KMS-11 (cell line): ENCODE data around the gene NUP214.

Experiments
- H2AFZ ChIP-seq: fragments of 200-600 bp; sonication (generic); 2 replicates; pipeline ENCODE4 v1.6.1; 2016; ENCODE audit warnings: antibody characterized with exemption, mixed run types, low read depth
- H3K27ac ChIP-seq: fragments of 200-600 bp; sonication (generic); 2 replicates; pipeline ENCODE4 v1.6.1; 2016; ENCODE audit warnings: mild to moderate bottlenecking, mixed run types
- H3K27me3 ChIP-seq: fragments of 200-600 bp; sonication (generic); 2 replicates; pipeline ENCODE4 v1.6.1; 2017; ENCODE audit warnings: mild to moderate bottlenecking, low read depth, mixed run types, moderate library complexity; ENCODE audit not compliant: insufficient read depth
- H3K36me3 ChIP-seq: fragments of 200-600 bp; sonication (generic); 2 replicates; pipeline ENCODE4 v1.6.1; 2017; ENCODE audit warnings: mild to moderate bottlenecking, mixed run types; ENCODE audit not compliant: insufficient read depth
- H3K4me1 ChIP-seq: fragments of 200-600 bp; sonication (generic); 2 replicates; pipeline ENCODE4 v1.6.1; 2016; ENCODE audit warnings: mild to moderate bottlenecking, low read depth, mixed run types; ENCODE audit not compliant: poor library complexity, severe bottlenecking
- H3K4me2 ChIP-seq: fragments of 200-600 bp; sonication (generic); 2 replicates; pipeline ENCODE4 v1.7.0; 2016; ENCODE audit warnings: mild to moderate bottlenecking, mixed run types
- H3K4me3 ChIP-seq: fragments of 200-600 bp; sonication (generic); IDR thresholded peaks from 2 replicates; pipeline ENCODE4 v1.6.1; 2017; ENCODE audit warnings: low read depth, low read length, mixed read lengths; ENCODE audit not compliant: insufficient read depth
- H3K79me2 ChIP-seq: fragments of 200-600 bp; sonication (generic); 2 replicates; pipeline ENCODE4 v1.6.1; 2016; ENCODE audit warnings: low read depth, mixed run types; ENCODE audit not compliant: insufficient read depth
- H3K9ac ChIP-seq: fragments of 200-600 bp; sonication (generic); 2 replicates; pipeline ENCODE4 v1.6.1; 2016; ENCODE audit warnings: mild to moderate bottlenecking, mixed run types
- H4K20me1 ChIP-seq: fragments of 200-600 bp; sonication (generic); 2 replicates; pipeline ENCODE4 v1.6.1; 2016; ENCODE audit warnings: mild to moderate bottlenecking, mixed run types; ENCODE audit not compliant: insufficient read depth
- TF ChIP-seq, protein P1 (sequence below): fragments of 200-600 bp; sonication (generic); conservative IDR thresholded peaks from 2 replicates; pipeline ENCODE4 v1.6.1; 2017; ENCODE audit warnings: low read depth, mild to moderate bottlenecking, antibody characterized with exemption, low read length, moderate library complexity, mixed read lengths

NUP214 gene

DNA sequence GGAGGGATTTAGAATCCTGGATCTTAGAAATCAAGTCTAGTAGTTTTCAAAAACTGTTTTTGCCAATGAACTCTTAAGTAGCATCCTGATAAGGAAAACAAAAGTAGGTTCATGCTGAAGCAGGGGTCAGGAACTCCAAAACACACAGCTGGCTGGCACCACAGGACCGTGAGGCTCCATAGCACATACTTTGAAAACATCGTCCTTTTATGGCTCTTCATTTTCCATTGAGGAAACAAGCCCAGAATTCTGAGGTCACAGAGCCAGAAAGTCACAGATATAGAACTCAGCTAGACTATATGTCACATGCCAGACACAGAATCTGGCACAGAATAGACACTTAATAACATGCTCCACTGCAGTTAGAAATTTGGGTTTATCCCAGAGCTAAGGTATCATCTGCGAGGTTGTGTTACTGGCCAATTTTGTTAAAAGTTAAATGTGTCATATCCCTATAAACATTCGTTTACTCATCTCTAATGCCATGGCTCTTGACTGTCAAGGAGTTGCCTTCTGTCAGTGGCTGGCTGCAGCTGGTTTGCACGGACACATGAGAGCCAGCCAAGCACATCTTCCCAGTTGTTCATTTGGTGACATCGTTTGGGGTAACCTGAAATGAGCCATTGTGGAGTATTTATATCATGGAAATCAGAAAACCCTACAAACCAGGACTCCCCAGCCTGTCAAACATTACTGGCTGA lies 92.1 kb downstream of the NUP214 start:
- H2AFZ ChIP-seq: no peak overlapping the region
- no peak overlapping the region for H3K9ac ChIP-seq
- peaks cover 13% of the 10 kb centered on the region for H3K4me1 ChIP-seq
- TF ChIP-seq, protein P1, sequence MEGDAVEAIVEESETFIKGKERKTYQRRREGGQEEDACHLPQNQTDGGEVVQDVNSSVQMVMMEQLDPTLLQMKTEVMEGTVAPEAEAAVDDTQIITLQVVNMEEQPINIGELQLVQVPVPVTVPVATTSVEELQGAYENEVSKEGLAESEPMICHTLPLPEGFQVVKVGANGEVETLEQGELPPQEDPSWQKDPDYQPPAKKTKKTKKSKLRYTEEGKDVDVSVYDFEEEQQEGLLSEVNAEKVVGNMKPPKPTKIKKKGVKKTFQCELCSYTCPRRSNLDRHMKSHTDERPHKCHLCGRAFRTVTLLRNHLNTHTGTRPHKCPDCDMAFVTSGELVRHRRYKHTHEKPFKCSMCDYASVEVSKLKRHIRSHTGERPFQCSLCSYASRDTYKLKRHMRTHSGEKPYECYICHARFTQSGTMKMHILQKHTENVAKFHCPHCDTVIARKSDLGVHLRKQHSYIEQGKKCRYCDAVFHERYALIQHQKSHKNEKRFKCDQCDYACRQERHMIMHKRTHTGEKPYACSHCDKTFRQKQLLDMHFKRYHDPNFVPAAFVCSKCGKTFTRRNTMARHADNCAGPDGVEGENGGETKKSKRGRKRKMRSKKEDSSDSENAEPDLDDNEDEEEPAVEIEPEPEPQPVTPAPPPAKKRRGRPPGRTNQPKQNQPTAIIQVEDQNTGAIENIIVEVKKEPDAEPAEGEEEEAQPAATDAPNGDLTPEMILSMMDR: no peak
- no peaks in the 10 kb centered on the region for H3K36me3 ChIP-seq
- H3K27ac ChIP-seq: no peak overlapping the region
- no peaks in the 10 kb centered on the region for H3K79me2 ChIP-seq
- no peaks in the 10 kb centered on the region for H4K20me1 ChIP-seq
- no peak overlapping the region for H3K4me3 ChIP-seq
- H3K4me2 ChIP-seq: no peak overlapping the region
- no peaks in the 10 kb centered on the region for H3K27me3 ChIP-seq

DNA sequence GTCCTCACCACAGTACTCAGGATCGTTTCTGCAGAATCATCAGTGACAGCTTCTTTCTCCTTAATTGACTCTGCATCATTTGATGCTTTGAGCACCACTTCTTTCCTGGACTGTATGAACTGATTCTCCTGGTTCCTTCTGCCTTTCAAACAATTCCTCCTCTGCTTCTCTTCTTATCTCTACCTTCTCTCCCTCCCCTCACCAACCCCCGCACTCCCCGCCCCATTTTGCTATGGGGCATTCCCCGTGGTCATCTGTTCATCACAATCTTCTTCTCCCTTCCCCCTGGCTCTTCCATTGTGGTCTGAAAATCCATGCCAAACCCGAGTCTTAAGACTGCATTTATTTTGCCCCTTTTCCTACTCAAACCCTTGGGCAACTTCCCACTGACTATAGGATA lies 93.0 kb downstream of the NUP214 start:
- Histone ChIP-seq H3K4me1 (peaks cover 12% of the 10 kb centered on the region), H3K4me3 (no peak overlapping the region), H3K79me2 (no peaks in the 10 kb centered on the region), H3K36me3 (no peaks in the 10 kb centered on the region), H4K20me1 (no peaks in the 10 kb centered on the region), H3K27me3 (no peaks in the 10 kb centered on the region), H3K9ac (no peak overlapping the region), H3K4me2 (no peak overlapping the region), H2AFZ (no peak overlapping the region), H3K27ac (no peak overlapping the region)
- TF ChIP-seq, protein P1: no peak

DNA sequence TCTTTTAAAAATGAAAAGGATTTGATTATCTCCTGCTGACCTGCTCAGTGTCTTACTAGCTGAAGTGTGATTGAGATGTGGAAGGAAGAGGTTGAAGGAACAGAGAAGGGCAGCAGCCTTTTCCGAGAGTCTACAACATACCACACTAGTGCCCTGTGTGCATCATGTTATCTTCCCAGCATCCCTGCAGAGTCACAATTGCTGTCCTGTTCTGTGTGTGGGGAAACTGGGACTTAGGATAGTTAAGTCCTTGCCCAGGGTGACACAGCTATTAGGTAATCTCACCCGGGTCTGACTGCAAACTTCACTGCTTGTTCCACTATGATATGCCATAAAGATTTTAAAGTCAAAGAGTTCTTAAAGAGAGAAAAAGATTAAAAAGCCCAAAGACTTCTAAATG lies 95.1 kb downstream of the NUP214 start:
- no peak overlapping the region for H3K4me2 ChIP-seq
- H3K79me2 ChIP-seq: no peaks in the 10 kb centered on the region
- H3K27ac ChIP-seq: no peak overlapping the region
- H3K4me3 ChIP-seq: no peak overlapping the region
- H3K36me3 ChIP-seq: no peaks in the 10 kb centered on the region
- no peaks in the 10 kb centered on the region for H3K27me3 ChIP-seq
- no peak overlapping the region for H2AFZ ChIP-seq
- no peak overlapping the region for H3K9ac ChIP-seq
- peaks cover 8% of the 10 kb centered on the region for H3K4me1 ChIP-seq
- H4K20me1 ChIP-seq: no peaks in the 10 kb centered on the region
- TF ChIP-seq, protein P1: no peak

DNA sequence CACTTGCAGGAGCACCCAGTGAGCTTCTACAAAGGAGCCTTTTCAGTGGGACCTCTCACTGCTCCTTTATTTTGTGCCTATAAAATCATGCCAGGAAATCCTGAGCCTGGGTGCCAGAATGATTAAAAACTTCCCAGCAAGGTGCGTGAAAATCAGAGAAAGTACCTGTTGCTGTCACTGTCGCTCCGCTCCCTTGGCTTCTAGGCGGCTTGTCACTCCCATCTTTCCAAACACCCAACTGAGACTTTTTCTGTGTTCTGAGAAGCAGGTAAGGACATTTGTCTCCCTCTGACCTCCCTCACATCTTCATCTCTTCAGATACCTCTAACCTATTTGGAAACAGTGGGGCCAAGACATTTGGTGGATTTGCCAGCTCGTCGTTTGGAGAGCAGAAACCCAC lies 97.1 kb downstream of the NUP214 start:
- Histone ChIP-seq H3K27ac (no peak overlapping the region), H3K9ac (no peak overlapping the region), H3K4me3 (no peak overlapping the region), H3K36me3 (no peaks in the 10 kb centered on the region), H3K79me2 (no peaks in the 10 kb centered on the region), H3K4me1 (peaks cover 27% of the 10 kb centered on the region), H3K4me2 (no peak overlapping the region), H2AFZ (no peak overlapping the region), H4K20me1 (no peaks in the 10 kb centered on the region), H3K27me3 (no peaks in the 10 kb centered on the region)
- TF ChIP-seq, protein P1: no peak
